Peyer's patch (tissue), 4 donors: ENCODE data around the gene MME. TPM values are rescaled to one million over a fixed set of nuclear protein-coding genes. Genes with fewer than 3 reads are reported as not detected.

Source experiments
- DNase-seq, 3 donors: peaks; one replicate each; pipeline ENCODE4 v3.0.0-alpha.2; 2017 to 2019
- H3K27ac ChIP-seq, 4 donors: fragments of 200-600 bp; sonication (generic); one replicate each; pipeline ENCODE4 v1.5.1; 2016 to 2019
- H3K27me3 ChIP-seq, 2 donors: fragments of 200-600 bp; sonication (generic); one replicate each; pipeline ENCODE4 v1.5.1; 2019
- H3K36me3 ChIP-seq, 3 donors: fragments of 200-600 bp; sonication (generic); one replicate each; pipeline ENCODE4 v1.5.1; 2016 to 2019
- H3K4me1 ChIP-seq, 4 donors: fragments of 200-600 bp; sonication (generic); one replicate each; pipeline ENCODE4 v1.5.1; 2016 to 2019
- H3K4me3 ChIP-seq, 4 donors: fragments of 200-600 bp; sonication (generic); 1 replicate in 3 of 4; 2 replicates in 1 of 4; pipeline ENCODE4 v1.5.1; 2016 to 2019; ENCODE audit warnings: mild to moderate bottlenecking in 1 of 4
- H3K9me3 ChIP-seq, 4 donors: fragments of 200-600 bp; sonication (generic); one replicate each; pipeline ENCODE4 v1.5.1; 2016 to 2019; ENCODE audit warnings: mild to moderate bottlenecking in 1 of 4
- POLR2A ChIP-seq, 2 donors: fragments of 450-650 bp; IDR thresholded peaks; one replicate each; pipeline ENCODE4 v1.5.1; 2017; ENCODE audit warnings: antibody characterized with exemption in 2 of 2, mild to moderate bottlenecking in 2 of 2, moderate library complexity in 2 of 2
- total RNA-seq, 4 donors: library from RNA; depleted of rRNA; stranded (reverse); fragments of >200 nt; gene quantifications; one replicate each; pipeline ENCODE4 v1.1.0, GENCODE V29; 2016
- TF ChIP-seq, protein P1 (sequence below), 6 experiments: fragments of 450-650 bp in 4 of 6; fragments of 200-600 bp in 2 of 6; sonication (generic) in 1 of 6; IDR thresholded peaks; one replicate each; pipeline ENCODE4 v1.5.1; 2017 to 2019; ENCODE audit warnings: antibody characterized with exemption in 6 of 6, mild to moderate bottlenecking in 3 of 6, moderate library complexity in 1 of 6

MME gene
- total RNA-seq, 4 donors from 2014 or later = 19.0 to 1,011 (median 511) TPM

DNA sequence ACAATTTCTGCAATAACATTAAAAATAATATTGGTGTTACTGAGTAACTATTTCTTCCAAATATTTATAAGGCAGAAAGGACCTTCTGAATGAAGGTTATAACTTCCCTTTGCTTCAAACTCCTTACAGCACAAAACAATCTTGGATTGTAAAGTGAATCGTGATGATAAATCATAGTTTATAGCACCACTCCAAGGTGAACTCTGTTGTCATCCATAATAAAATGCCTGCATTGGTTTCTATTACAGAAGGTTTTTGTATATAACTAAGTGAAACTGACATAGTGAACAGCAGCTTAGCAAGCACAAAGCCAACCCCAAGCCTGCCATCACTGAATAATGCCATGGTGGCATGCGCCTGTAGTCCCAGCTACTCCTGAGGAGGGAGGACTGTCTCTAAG lies 86.3 kb downstream of the MME start:
- peaks cover 0 to 6% (median 0%) of the 10 kb centered on the region in 4 donors for H3K4me1 ChIP-seq
- peaks cover 0 to 21% (median 0%) of the 10 kb centered on the region in 3 donors for H3K36me3 ChIP-seq
- H3K27me3 ChIP-seq = no peaks in the 10 kb centered on the region
- H3K9me3 ChIP-seq = no peaks in the 10 kb centered on the region
- H3K27ac ChIP-seq = peak overlapping the region in 2 of 4 donors; percentile 60 to 71
- no peak overlapping the region for H3K4me3 ChIP-seq
- TF ChIP-seq, protein P1, sequence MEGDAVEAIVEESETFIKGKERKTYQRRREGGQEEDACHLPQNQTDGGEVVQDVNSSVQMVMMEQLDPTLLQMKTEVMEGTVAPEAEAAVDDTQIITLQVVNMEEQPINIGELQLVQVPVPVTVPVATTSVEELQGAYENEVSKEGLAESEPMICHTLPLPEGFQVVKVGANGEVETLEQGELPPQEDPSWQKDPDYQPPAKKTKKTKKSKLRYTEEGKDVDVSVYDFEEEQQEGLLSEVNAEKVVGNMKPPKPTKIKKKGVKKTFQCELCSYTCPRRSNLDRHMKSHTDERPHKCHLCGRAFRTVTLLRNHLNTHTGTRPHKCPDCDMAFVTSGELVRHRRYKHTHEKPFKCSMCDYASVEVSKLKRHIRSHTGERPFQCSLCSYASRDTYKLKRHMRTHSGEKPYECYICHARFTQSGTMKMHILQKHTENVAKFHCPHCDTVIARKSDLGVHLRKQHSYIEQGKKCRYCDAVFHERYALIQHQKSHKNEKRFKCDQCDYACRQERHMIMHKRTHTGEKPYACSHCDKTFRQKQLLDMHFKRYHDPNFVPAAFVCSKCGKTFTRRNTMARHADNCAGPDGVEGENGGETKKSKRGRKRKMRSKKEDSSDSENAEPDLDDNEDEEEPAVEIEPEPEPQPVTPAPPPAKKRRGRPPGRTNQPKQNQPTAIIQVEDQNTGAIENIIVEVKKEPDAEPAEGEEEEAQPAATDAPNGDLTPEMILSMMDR (IDR thresholded peaks at IDR 0.05) = no peak
- no peak for TF ChIP-seq POLR2A (IDR thresholded peaks at IDR 0.05)
- DNase-seq = no peak

DNA sequence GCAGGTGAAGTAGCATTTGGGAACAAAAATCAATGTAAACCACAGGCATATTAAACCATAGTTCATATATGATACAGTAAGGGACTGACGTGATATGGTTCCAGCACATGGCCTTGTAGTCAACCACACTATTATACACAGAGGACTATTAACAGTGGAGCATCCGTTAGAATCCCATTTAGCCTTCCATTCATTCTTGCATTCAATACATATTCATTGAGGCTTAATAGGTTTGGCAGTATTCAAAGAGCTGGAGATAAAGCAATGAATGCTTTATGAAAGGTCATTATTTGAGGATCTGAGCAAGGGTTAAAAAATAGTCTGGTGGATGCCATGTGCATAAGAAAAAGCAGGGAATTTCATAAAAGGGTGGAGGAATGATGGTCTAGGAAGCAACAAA lies 89.1 kb downstream of the MME start:
- DNase-seq = no peak
- Histone ChIP-seq H3K27ac (no peak overlapping the region), H3K27me3 (no peaks in the 10 kb centered on the region), H3K4me3 (no peak overlapping the region), H3K9me3 (no peaks in the 10 kb centered on the region), H3K36me3 (peaks cover 0 to 21% (median 0%) of the 10 kb centered on the region in 3 donors), H3K4me1 (no peaks in the 10 kb centered on the region)
- TF ChIP-seq POLR2A (IDR thresholded peaks at IDR 0.05) = no peak
- TF ChIP-seq, protein P1 (IDR thresholded peaks at IDR 0.05) = no peak

DNA sequence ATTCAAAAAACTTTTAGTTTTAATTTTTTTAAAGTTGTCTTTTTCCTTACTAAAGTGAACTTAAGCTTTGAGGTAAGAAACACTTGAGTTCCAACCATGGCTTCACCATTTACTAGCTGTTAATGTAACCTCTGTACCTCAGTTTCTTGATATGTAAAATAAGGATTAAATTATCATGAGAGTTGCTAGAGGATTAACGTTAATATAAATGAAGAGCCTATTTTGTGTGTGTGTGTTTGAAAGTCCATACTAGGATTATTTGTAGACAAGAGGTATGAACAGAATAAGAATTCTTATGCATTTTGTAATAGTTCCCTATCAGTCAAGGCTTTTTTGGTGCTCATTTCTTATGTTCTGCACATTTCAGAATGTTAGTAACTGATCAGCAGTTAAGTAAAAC lies 93.7 kb downstream of the MME start:
- peaks cover 0 to 14% (median 0%) of the 10 kb centered on the region in 3 donors for H3K36me3 ChIP-seq
- H3K9me3 ChIP-seq = no peaks in the 10 kb centered on the region
- DNase-seq = no peak
- no peak overlapping the region for H3K4me3 ChIP-seq
- TF ChIP-seq, protein P1 (IDR thresholded peaks at IDR 0.05) = no peak
- no peak overlapping the region for H3K27ac ChIP-seq
- H3K4me1 ChIP-seq = no peaks in the 10 kb centered on the region
- H3K27me3 ChIP-seq = no peaks in the 10 kb centered on the region

DNA sequence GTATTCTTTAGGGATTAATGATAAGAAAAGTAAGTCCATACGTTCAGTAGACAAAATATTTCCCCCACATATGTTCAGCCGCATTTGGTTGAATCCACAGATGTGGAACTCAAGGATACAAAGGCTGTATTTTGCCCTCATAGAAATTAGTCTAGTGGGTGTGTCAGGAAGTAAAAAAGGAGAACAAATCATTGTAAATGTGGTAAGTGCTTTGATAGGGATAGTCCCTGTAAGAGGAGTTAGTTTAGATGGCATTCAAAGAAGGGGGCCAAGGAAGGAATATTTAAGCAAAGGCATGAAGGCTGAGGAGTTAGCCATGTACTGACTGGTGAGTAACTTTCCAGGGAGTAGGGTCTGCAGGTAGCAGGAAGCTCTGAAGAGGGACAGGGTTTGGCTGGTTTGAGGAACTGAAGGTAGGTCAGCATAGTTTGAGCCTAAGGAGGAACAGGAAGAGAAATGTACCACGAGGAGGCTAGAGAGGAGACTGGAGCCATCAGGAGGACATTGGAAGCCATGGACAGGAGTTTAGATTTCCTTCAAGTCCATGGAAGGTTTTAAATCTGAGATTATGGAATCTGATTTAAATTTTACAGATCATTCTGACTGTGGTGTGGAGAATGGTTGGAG lies 98.8 kb downstream of the MME start:
- TF ChIP-seq POLR2A (IDR thresholded peaks at IDR 0.05) = no peak
- TF ChIP-seq, protein P1 (IDR thresholded peaks at IDR 0.05) = no peak
- no peaks in the 10 kb centered on the region for H3K9me3 ChIP-seq
- H3K36me3 ChIP-seq = peaks cover 0 to 3% (median 0%) of the 10 kb centered on the region in 3 donors
- no peaks in the 10 kb centered on the region for H3K4me1 ChIP-seq
- DNase-seq = no peak
- no peaks in the 10 kb centered on the region for H3K27me3 ChIP-seq
- no peak overlapping the region for H3K27ac ChIP-seq
- no peak overlapping the region for H3K4me3 ChIP-seq

DNA sequence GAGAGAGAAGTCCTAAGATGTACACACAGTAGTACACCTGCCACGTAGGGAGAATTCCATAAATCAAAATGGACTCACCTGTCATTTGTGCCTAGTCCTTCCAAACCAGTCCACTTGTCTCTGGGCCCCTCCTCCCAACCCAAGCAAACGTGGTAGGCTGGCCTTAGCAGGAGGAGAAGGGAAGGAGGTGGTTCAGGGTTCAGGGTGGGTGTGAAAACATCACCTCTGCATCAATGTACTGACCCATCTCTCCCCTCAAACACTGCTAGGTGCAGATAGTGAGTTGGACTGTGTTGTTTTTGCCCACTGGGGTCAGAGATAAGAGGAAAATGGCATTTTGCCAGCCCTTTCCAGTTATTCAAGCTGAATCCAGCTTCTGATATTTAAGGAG lies 99.3 kb downstream of the MME start:
- H3K27me3 ChIP-seq = no peaks in the 10 kb centered on the region
- TF ChIP-seq, protein P1 (IDR thresholded peaks at IDR 0.05) = no peak
- TF ChIP-seq POLR2A (IDR thresholded peaks at IDR 0.05) = no peak
- H3K4me1 ChIP-seq = no peaks in the 10 kb centered on the region
- H3K9me3 ChIP-seq = no peaks in the 10 kb centered on the region
- no peak overlapping the region for H3K4me3 ChIP-seq
- DNase-seq = no peak
- H3K36me3 ChIP-seq = peaks cover 0 to 3% (median 0%) of the 10 kb centered on the region in 3 donors
- H3K27ac ChIP-seq = no peak overlapping the region
